ENCODE measurements around the gene ZSCAN25. TPM values are rescaled to one million over a fixed set of nuclear protein-coding genes. Genes with fewer than 3 reads are reported as not detected.
"Not testable (repeated sequence)": the region's sequence is repeated elsewhere in the genome, so short reads cannot be mapped to it uniquely, and the experiment has no call there.

The ZSCAN25 gene
- total RNA-seq, 1 donor from 2014 or later: 10.3 TPM

DNA sequence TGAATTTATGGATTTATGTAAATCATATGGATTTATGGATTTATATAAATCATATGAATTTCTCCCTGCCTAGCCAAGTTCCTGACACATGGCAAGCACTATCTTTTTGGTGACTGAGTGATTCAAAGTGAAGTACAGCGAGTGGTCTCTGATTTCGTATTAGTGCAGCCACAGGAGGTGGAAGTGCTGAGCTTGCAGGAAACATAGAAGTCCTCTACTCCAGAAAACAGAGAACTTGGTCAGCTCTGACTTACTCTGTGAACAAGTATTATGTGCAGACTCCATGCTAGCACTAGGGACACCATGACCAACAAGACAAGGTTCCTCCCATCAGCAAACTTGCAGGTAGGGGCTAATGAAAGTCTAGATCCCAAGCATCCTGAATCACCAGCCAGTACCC, 34.5 kb downstream of the ZSCAN25 start:
- DNase-seq (ENCODE audit: low spot score in 2 of 2): no peak
- H3K27ac ChIP-seq: no peak overlapping the region
- H3K4me1 ChIP-seq: no peaks in the 10 kb centered on the region
- no peaks in the 10 kb centered on the region for H3K9me3 ChIP-seq
- H3K4me3 ChIP-seq: no peak overlapping the region
- H3K36me3 ChIP-seq: peaks cover 0 to 2% of the 10 kb centered on the region in 2 donors
- no peaks in the 10 kb centered on the region for H3K27me3 ChIP-seq
- TF ChIP-seq, protein P1, sequence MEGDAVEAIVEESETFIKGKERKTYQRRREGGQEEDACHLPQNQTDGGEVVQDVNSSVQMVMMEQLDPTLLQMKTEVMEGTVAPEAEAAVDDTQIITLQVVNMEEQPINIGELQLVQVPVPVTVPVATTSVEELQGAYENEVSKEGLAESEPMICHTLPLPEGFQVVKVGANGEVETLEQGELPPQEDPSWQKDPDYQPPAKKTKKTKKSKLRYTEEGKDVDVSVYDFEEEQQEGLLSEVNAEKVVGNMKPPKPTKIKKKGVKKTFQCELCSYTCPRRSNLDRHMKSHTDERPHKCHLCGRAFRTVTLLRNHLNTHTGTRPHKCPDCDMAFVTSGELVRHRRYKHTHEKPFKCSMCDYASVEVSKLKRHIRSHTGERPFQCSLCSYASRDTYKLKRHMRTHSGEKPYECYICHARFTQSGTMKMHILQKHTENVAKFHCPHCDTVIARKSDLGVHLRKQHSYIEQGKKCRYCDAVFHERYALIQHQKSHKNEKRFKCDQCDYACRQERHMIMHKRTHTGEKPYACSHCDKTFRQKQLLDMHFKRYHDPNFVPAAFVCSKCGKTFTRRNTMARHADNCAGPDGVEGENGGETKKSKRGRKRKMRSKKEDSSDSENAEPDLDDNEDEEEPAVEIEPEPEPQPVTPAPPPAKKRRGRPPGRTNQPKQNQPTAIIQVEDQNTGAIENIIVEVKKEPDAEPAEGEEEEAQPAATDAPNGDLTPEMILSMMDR (IDR thresholded peaks at IDR 0.05): no peak
- intact Hi-C loops (cut with DNase I): no loop called here

- no peaks in the 10 kb centered on the region for H3K36me3 ChIP-seq
- no peaks in the 10 kb centered on the region for H3K4me1 ChIP-seq
These were observed 35.9 kb downstream of the ZSCAN25 start for GRCh38 chr7:99652671-99653070.

DNA sequence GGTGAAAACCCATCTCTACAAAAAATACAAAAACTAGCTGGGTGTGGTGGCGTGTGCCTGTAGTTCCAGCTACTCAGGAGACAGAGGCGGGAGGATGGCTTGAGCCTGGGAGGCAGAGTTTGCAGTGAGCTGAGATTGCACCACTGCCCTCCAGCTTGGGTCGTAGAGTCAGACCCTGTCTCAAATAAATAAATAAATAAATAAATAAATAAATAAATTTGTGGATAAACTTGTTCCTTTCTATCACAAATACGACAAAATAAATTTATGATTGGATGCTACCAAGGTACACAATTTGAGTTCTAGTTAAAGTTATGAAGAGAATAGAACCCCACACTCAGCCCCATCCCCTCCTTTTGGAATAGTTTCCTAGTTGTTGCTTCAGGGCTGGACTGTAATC, 36.5 kb downstream of the ZSCAN25 start:
- H3K9me3 ChIP-seq; H3K27ac ChIP-seq; H3K4me3 ChIP-seq; H3K4me1 ChIP-seq; H3K36me3 ChIP-seq; H3K27me3 ChIP-seq; intact Hi-C loops (cut with DNase I); DNase-seq (ENCODE audit: low spot score in 2 of 2): not testable (repeated sequence)

More at GRCh38 chr7:99652671-99653070, 35.9 kb downstream of the ZSCAN25 start:
- H3K9me3 ChIP-seq: no peaks in the 10 kb centered on the region
- TF ChIP-seq, protein P1 (IDR thresholded peaks at IDR 0.05): no peak
- H3K4me3 ChIP-seq: no peak overlapping the region
- no peak for DNase-seq (ENCODE audit: low spot score in 2 of 2)
- H3K27ac ChIP-seq: no peak overlapping the region
- intact Hi-C loops (cut with DNase I): no loop called here
- H3K27me3 ChIP-seq: no peaks in the 10 kb centered on the region

- Histone ChIP-seq H3K4me3 (no peak overlapping the region), H3K36me3 (no peaks in the 10 kb centered on the region), H3K4me1 (no peaks in the 10 kb centered on the region), H3K9me3 (no peaks in the 10 kb centered on the region), H3K27me3 (no peaks in the 10 kb centered on the region), H3K27ac (no peak overlapping the region)
- DNase-seq (ENCODE audit: low spot score in 2 of 2): no peak
- TF ChIP-seq, protein P1 (IDR thresholded peaks at IDR 0.05): no peak
- intact Hi-C loops (cut with DNase I): no loop called here
These were observed 37.0 kb downstream of the ZSCAN25 start for GRCh38 chr7:99653754-99654153.

DNA sequence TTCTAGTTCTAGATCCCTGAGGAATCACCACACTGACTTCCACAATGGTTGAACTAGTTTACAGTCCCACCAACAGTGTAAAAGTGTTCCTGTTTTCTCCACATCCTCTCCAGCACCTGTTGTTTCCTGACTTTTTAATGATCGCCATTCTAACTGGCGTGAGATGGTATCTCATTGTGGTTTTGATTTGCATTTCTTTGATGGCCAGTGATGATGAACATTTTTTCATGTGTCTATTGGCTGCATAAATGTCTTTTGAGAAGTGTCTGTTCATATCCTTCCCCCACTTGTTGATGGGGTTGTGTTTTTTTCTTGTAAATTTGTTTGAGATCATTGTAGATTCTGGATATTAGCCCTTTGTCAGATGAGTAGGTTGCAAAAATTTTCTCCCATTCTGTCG, 37.9 kb downstream of the ZSCAN25 start:
- DNase-seq (ENCODE audit: low spot score in 2 of 2); H3K27me3 ChIP-seq; H3K4me3 ChIP-seq; H3K27ac ChIP-seq; H3K36me3 ChIP-seq; intact Hi-C loops (cut with DNase I); H3K4me1 ChIP-seq; H3K9me3 ChIP-seq: not testable (repeated sequence)

DNA sequence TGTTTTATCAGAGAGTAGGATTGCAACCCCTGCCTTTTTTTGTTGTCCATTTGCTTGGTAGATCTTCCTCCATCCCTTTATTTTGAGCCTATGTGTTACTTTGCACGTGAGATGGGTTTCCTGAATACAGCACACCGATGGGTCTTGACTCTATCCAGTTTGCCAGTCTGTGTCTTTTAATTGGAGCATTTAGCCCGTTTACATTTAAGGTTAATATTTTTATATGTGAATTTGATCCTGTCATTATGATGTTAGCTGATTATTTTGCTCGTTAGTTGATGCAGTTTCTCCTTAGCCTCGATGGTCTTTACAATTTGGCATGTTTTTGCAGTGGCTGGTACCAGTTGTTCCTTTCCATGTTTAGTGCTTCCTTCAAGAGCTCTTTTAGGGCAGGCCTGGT, 41.1 kb downstream of the ZSCAN25 start:
- intact Hi-C loops (cut with DNase I): not testable (repeated sequence)

DNA sequence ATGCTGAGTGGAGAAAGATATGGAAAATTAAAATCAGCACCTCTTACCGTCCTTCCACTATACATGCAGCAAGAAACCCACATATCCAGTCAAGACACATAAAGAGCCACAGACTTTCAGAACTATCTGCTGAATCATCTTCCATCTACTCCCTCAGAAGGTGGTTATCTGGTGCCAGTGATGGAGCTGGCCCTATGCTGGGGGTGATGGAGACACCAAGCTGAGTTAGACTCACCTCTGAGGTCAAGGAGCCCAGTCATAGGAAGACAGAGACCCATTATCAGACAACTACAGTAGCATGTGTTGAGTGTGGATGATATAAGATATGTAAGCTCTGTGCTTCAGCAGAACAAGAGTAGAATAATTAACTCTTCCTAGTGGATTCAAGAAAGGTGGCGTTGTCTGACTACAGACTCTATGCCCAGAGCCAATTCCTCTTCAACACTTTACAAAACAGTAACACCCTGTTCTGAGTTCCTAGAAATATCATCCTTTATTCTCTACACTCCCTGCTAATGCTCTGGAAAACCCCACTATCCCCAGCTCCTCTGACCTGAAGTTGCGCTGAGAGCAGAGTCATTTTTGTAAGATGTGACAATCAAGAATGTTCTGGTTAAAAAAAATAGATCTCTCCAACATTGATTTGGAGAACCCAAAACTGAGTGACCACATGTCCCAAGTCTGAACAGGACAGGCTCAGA, 48.7 kb downstream of the ZSCAN25 start:
- H3K4me3 ChIP-seq: no peak overlapping the region
- no peak overlapping the region for H3K27ac ChIP-seq
- H3K36me3 ChIP-seq: no peaks in the 10 kb centered on the region
- DNase-seq (ENCODE audit: low spot score in 2 of 2): no peak
- no peaks in the 10 kb centered on the region for H3K9me3 ChIP-seq
- intact Hi-C loops (cut with DNase I): no loop called here
- H3K4me1 ChIP-seq: no peaks in the 10 kb centered on the region
- TF ChIP-seq, protein P1 (IDR thresholded peaks at IDR 0.05): no peak
- no peaks in the 10 kb centered on the region for H3K27me3 ChIP-seq

More for the DNA sequence above, 41.1 kb downstream of the ZSCAN25 start:
- H3K9me3 ChIP-seq; H3K4me1 ChIP-seq; H3K27ac ChIP-seq; H3K4me3 ChIP-seq; H3K36me3 ChIP-seq; H3K27me3 ChIP-seq; DNase-seq (ENCODE audit: low spot score in 2 of 2): not testable (repeated sequence)
